ACC112 (cell line): ENCODE results near the gene EIF3A.

Experiments used
- H2AFZ ChIP-seq: fragments of 200-600 bp; sonication (generic); one replicate; pipeline ENCODE4 v1.6.0; 2017; ENCODE audit warnings: antibody characterized with exemption, low read length; ENCODE audit not compliant: unreplicated experiment
- H3K27ac ChIP-seq: fragments of 200-600 bp; sonication (generic); 2 replicates; pipeline ENCODE4 v1.5.1; 2014; ENCODE audit warnings: low read depth, mild to moderate bottlenecking, antibody characterized with exemption, low read length, moderate library complexity
- H3K27me3 ChIP-seq: fragments of 200-600 bp; sonication (generic); 2 replicates; pipeline ENCODE4 v1.6.1; 2014; ENCODE audit warnings: mild to moderate bottlenecking, antibody characterized with exemption, low read length, moderate library complexity, mixed read lengths; ENCODE audit not compliant: insufficient read depth
- H3K36me3 ChIP-seq: fragments of 200-600 bp; sonication (generic); 2 replicates; pipeline ENCODE4 v1.6.1; 2016; ENCODE audit warnings: mild to moderate bottlenecking, antibody characterized with exemption, low read length, moderate library complexity, mixed read lengths; ENCODE audit not compliant: insufficient read depth
- H3K4me1 ChIP-seq: fragments of 200-600 bp; sonication (generic); one replicate; pipeline ENCODE4 v1.6.1; 2016; ENCODE audit warnings: low read length, mixed read lengths; ENCODE audit not compliant: insufficient read depth, unreplicated experiment, control insufficient read depth
- H3K4me3 ChIP-seq: fragments of 200-600 bp; sonication (generic); 2 replicates; pipeline ENCODE4 v1.5.1; 2014; ENCODE audit warnings: mild to moderate bottlenecking, low read depth, low read length
- H3K79me2 ChIP-seq: fragments of 200-600 bp; sonication (generic); one replicate; pipeline ENCODE4 v1.6.0; 2016; ENCODE audit warnings: low read length; ENCODE audit not compliant: control insufficient read depth, unreplicated experiment, insufficient read depth

Gene EIF3A

DNA sequence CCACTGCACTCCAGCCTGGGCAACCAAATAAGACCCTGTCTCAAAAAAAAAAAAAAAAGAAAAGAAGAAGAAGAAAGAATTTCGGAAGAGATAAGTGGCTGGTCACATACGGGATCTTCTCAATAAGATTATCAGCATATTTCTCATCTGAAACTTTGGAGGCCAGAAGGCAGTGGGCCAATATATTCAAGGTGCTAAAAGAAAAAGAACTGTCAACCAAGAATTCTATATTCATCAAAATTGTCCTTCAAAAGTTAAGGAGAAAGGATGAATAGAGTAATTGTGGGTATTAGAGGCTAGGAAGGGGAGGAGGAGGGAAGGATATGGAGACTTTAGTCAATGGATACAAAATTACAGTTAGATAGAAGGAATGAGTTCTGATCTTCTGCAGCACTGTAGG is 95.0 kb downstream of the EIF3A start:
- no peak overlapping the region for H3K4me3 ChIP-seq
- H3K4me1 ChIP-seq, result peaks cover 3% of the 10 kb centered on the region
- no peak overlapping the region for H3K27ac ChIP-seq
- no peak overlapping the region for H2AFZ ChIP-seq
- no peaks in the 10 kb centered on the region for H3K36me3 ChIP-seq
- no peaks in the 10 kb centered on the region for H3K27me3 ChIP-seq
- no peaks in the 10 kb centered on the region for H3K79me2 ChIP-seq
